IMR-90 (cell line): ENCODE results near the gene SPANXD. TPM values are rescaled to one million over a fixed set of nuclear protein-coding genes. Genes with fewer than 3 reads are reported as not detected.

ENCODE experiments used
- ATAC-seq: fragments of 200-7000 bp; cut with Tn5 transposase; 2 replicates; pipeline ENCODE4 v1.9.1; 2020; ENCODE audit warnings: low read depth, mild to moderate bottlenecking, moderate library complexity
- BruUV-seq: library from RNA; stranded (reverse); fragments of 400-500 nt; replicated peaks from 2 replicates; lab custom pipeline; 2021; lab: Mats Ljungman, UMichigan
- CTCF ChIA-PET: fragments of 300-600 bp; formaldehyde crosslinking; extraction: SDS; loops from one replicate; lab custom pipeline; 2021; ENCODE audit warnings: antibody characterized with exemption; lab: Yijun Ruan, JAX
- POLR2A ChIA-PET: fragments of 300-600 bp; sonication (Branson Sonifier 250); formaldehyde crosslinking; loops from one replicate; lab custom pipeline; 2022; ENCODE audit warnings: antibody characterized with exemption; ENCODE audit not compliant: unreplicated experiment; lab: Charles Lee
- DNase-seq: peaks from one replicate; pipeline ENCODE4 v3.0.0; 2013
- H2AFZ ChIP-seq: replicated peaks from 2 replicates; pipeline ENCODE3; 2013; ENCODE audit warnings: low read length, mild to moderate bottlenecking; ENCODE audit not compliant: poor library complexity
- H2AK5ac ChIP-seq: 2 replicates; pipeline ENCODE4 v1.6.1; 2013; ENCODE audit warnings: low read depth, low read length, inconsistent platforms
- H2AK9ac ChIP-seq: replicated peaks from 2 replicates; pipeline ENCODE3; 2013; ENCODE audit warnings: mild to moderate bottlenecking, low read depth, low read length, moderate library complexity; ENCODE audit not compliant: poor library complexity
- H2BK120ac ChIP-seq: 2 replicates; pipeline ENCODE4 v1.6.1; 2013; ENCODE audit warnings: low read depth, low read length, inconsistent platforms
- H2BK15ac ChIP-seq: 3 replicates; pipeline ENCODE4 v1.6.1; 2013; ENCODE audit warnings: low read depth, low read length, inconsistent platforms
- H2BK20ac ChIP-seq: 2 replicates; pipeline ENCODE4 v1.6.1; 2013; ENCODE audit warnings: low read depth, mild to moderate bottlenecking, inconsistent platforms, low read length, moderate library complexity
- H2BK5ac ChIP-seq: 2 replicates; pipeline ENCODE4 v1.6.1; 2013; ENCODE audit warnings: mild to moderate bottlenecking, low read depth, low read length, inconsistent platforms; ENCODE audit not compliant: poor library complexity, severe bottlenecking
- H3K14ac ChIP-seq: replicated peaks from 2 replicates; pipeline ENCODE4 v1.6.1; 2013; ENCODE audit warnings: low read depth, low read length, inconsistent platforms
- H3K18ac ChIP-seq: 2 replicates; pipeline ENCODE4 v1.6.1; 2013; ENCODE audit warnings: low read depth, low read length, control low read depth
- H3K23ac ChIP-seq: 2 replicates; pipeline ENCODE4 v1.6.1; 2013; ENCODE audit warnings: low read depth, low read length, inconsistent platforms
- H3K27ac ChIP-seq: 2 replicates; pipeline ENCODE4 v1.5.1; 2013; ENCODE audit warnings: mild to moderate bottlenecking, control low read depth, low read length; ENCODE audit not compliant: insufficient read depth
- H3K27me3 ChIP-seq: 2 replicates; pipeline ENCODE4 v1.6.1; 2013; ENCODE audit warnings: low read length; ENCODE audit not compliant: control insufficient read depth, insufficient read depth
- H3K36me3 ChIP-seq: 2 replicates; pipeline ENCODE4 v1.6.1; 2013; ENCODE audit warnings: low read length, mixed read lengths; ENCODE audit not compliant: control insufficient read depth, insufficient read depth
- H3K4ac ChIP-seq: 2 replicates; pipeline ENCODE4 v1.6.1; 2013; ENCODE audit warnings: low read depth, low read length, inconsistent platforms
- H3K4me1 ChIP-seq: 2 replicates; pipeline ENCODE4 v1.6.1; 2013; ENCODE audit warnings: low read length, mixed read lengths; ENCODE audit not compliant: control insufficient read depth, insufficient read depth
- H3K4me2 ChIP-seq: 2 replicates; pipeline ENCODE4 v1.6.1; 2013; ENCODE audit warnings: low read depth, mild to moderate bottlenecking, control low read depth, low read length, moderate library complexity
- H3K4me3 ChIP-seq: 2 replicates; pipeline ENCODE4 v1.5.1; 2013; ENCODE audit warnings: low read depth, mild to moderate bottlenecking, control low read depth, low read length, moderate library complexity; ENCODE audit not compliant: insufficient read depth
- H3K56ac ChIP-seq: 2 replicates; pipeline ENCODE4 v1.6.1; 2013; ENCODE audit warnings: low read length, inconsistent platforms; ENCODE audit not compliant: insufficient read depth; ENCODE audit errors: extremely low read depth
- H3K79me1 ChIP-seq, 2 experiments: 2 replicates each; pipeline ENCODE4 v1.6.1; 2013; ENCODE audit warnings: low read length in 2 of 2, inconsistent platforms in 1 of 2, low read depth in 1 of 2
- H3K9ac ChIP-seq: 2 replicates; pipeline ENCODE4 v1.6.1; 2013; ENCODE audit warnings: low read depth, low read length, control low read depth
- H3K9me1 ChIP-seq: 2 replicates; pipeline ENCODE4 v1.6.1; 2013; ENCODE audit warnings: low read length, inconsistent platforms; ENCODE audit not compliant: insufficient read depth
- H3K9me3 ChIP-seq: 2 replicates; pipeline ENCODE4 v1.6.1; 2013; ENCODE audit warnings: low read length; ENCODE audit not compliant: control insufficient read depth, insufficient read depth
- H4K20me1 ChIP-seq: 2 replicates; pipeline ENCODE4 v1.6.1; 2013; ENCODE audit warnings: low read length, inconsistent platforms; ENCODE audit not compliant: insufficient read depth
- H4K5ac ChIP-seq: 2 replicates; pipeline ENCODE4 v1.6.1; 2013; ENCODE audit warnings: mild to moderate bottlenecking, low read depth, low read length, control low read depth
- H4K8ac ChIP-seq, 2 experiments: 2 replicates each; pipeline ENCODE4 v1.6.1; 2013; ENCODE audit warnings: low read depth in 2 of 2, low read length in 2 of 2, control low read depth in 1 of 2, inconsistent platforms in 1 of 2
- H4K91ac ChIP-seq: 2 replicates; pipeline ENCODE4 v1.6.1; 2013; ENCODE audit warnings: low read depth, low read length, inconsistent platforms; ENCODE audit not compliant: insufficient read depth
- CHD1 ChIP-seq: IDR thresholded peaks from 2 replicates; pipeline ENCODE4 v1.6.1; 2012; ENCODE audit warnings: low read depth, low read length, improper control_type of control experiment
- MAFK ChIP-seq: IDR thresholded peaks from 2 replicates; pipeline ENCODE4 v1.6.1; 2012; ENCODE audit warnings: low read depth, low read length, improper control_type of control experiment
- NFE2L2 ChIP-seq: fragments of 150-350 bp; IDR thresholded peaks from 2 replicates; pipeline ENCODE4 v1.6.1; 2016; ENCODE audit warnings: low read depth, mild to moderate bottlenecking, low read length
- POLR2A ChIP-seq: IDR thresholded peaks from 2 replicates; pipeline ENCODE4 v1.6.1; 2012; ENCODE audit warnings: mild to moderate bottlenecking, low read depth, low read length
- RFX5 ChIP-seq: IDR thresholded peaks from 2 replicates; pipeline ENCODE4 v1.8.0; 2012; ENCODE audit warnings: low read depth, mild to moderate bottlenecking, low read length, moderate library complexity
- SMC3 ChIP-seq: fragments of 150-350 bp; IDR thresholded peaks from 2 replicates; pipeline ENCODE4 v1.6.1; 2016; ENCODE audit warnings: low read depth, mild to moderate bottlenecking, antibody characterized with exemption, low read length, moderate library complexity
- WGBS, 2 experiments: methylation state at CpG; one replicate each; pipeline versions ENCODE4 v1.1.5 to v1.1.7; 2013; ENCODE audit warnings: missing lambda C conversion rate in 2 of 2; ENCODE audit not compliant: insufficient read length in 1 of 2; ENCODE audit errors: extremely low coverage in 2 of 2; 5-methylcytosine and 5-hydroxymethylcytosine counted together
- dilution Hi-C: fragments of 300-500 bp; cut with HindIII; formaldehyde crosslinking; loops from one replicate; pipeline ENCODE4 v1.14.3; 2018; ENCODE audit warnings: low sequenced_read_pairs; ENCODE audit not compliant: unreplicated experiment
- in situ Hi-C: fragments of 300-500 bp; cut with MboI; formaldehyde crosslinking; loops from 3 replicates; pipeline ENCODE4 v1.14.3; 2019; ENCODE audit warnings: low sequenced_read_pairs, inconsistent platforms, mixed read lengths
- intact Hi-C: fragments of 100-400 bp; cut with micrococcal nuclease; formaldehyde crosslinking; loops from 2 replicates; pipeline ENCODE4 v1.10.0; 2022
- polyA plus RNA-seq, 3 experiments: library from polyadenylated mRNA; depleted of rRNA; stranded (reverse); fragments of >200 nt; gene quantifications; 2 replicates each; pipeline ENCODE4 v1.2.3, GENCODE V29; 2012; ENCODE audit warnings: low replicate concordance in 1 of 3
- total RNA-seq: library from RNA; depleted of rRNA; stranded (reverse); fragments of >200 nt; gene quantifications from 2 replicates; pipeline ENCODE4 v1.2.3, GENCODE V29; 2012
- TF ChIP-seq, protein P1 (sequence below): conservative IDR thresholded peaks from 2 replicates; pipeline ENCODE4 v1.5.1; 2012; ENCODE audit warnings: mild to moderate bottlenecking, low read depth, low read length, improper control_type of control experiment
- TF ChIP-seq, protein P2 (sequence below): fragments of 150-350 bp; IDR thresholded peaks from 2 replicates; pipeline ENCODE4 v1.6.1; 2017; ENCODE audit warnings: mild to moderate bottlenecking, antibody characterized with exemption, low read length, low read depth

Gene SPANXD
- total and polyA plus RNA-seq, 2 of the 4 experiments (the other 2 are of a cell fraction), result not detected

DNA sequence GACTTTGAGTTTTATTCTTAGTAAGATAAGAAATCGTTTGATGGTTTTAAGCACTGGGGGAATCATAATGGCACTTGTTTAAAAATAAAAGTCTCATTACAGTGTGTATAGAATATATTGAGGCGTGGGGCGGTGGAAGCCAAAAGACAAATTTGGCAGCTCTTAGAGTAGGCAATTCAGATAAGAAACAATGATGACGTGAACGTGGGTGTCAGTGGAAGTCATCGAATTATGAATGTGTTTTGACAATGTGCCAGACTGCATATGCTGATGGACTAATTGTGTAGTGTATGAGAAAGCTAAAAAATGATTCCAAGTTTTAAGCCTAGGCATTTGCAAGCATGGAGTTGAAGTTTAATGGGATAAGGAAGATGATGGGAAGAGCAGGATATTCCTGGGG, 35.8 kb downstream of the SPANXD start:
- Histone ChIP-seq H4K91ac (no peak overlapping the region), H3K27me3 (no peaks in the 10 kb centered on the region), H4K20me1 (no peaks in the 10 kb centered on the region), H2AK9ac (no peak overlapping the region), H3K4me1 (no peaks in the 10 kb centered on the region), H3K9me1 (no peaks in the 10 kb centered on the region), H2BK5ac (no peak overlapping the region), H4K8ac (no peak overlapping the region), H3K9me3 (no peaks in the 10 kb centered on the region), H3K79me1 (no peaks in the 10 kb centered on the region), H3K18ac (no peak overlapping the region), H3K9ac (no peak overlapping the region), H3K36me3 (no peaks in the 10 kb centered on the region), H3K4ac (no peak overlapping the region), H2AK5ac (no peak overlapping the region), H3K14ac (no peak overlapping the region), H2AFZ (no peak overlapping the region), H4K5ac (no peak overlapping the region), H3K23ac (no peak overlapping the region), H3K56ac (no peak overlapping the region), H3K4me2 (no peak overlapping the region), H2BK20ac (no peak overlapping the region), H3K27ac (no peak overlapping the region), H2BK15ac (no peak overlapping the region), H3K4me3 (no peak overlapping the region), H2BK120ac (no peak overlapping the region)
- TF ChIP-seq MAFK (no peak), RFX5 (no peak), NFE2L2 (no peak), SMC3 (no peak), POLR2A (no peak), CHD1 (no peak)
- TF ChIP-seq, protein P1, sequence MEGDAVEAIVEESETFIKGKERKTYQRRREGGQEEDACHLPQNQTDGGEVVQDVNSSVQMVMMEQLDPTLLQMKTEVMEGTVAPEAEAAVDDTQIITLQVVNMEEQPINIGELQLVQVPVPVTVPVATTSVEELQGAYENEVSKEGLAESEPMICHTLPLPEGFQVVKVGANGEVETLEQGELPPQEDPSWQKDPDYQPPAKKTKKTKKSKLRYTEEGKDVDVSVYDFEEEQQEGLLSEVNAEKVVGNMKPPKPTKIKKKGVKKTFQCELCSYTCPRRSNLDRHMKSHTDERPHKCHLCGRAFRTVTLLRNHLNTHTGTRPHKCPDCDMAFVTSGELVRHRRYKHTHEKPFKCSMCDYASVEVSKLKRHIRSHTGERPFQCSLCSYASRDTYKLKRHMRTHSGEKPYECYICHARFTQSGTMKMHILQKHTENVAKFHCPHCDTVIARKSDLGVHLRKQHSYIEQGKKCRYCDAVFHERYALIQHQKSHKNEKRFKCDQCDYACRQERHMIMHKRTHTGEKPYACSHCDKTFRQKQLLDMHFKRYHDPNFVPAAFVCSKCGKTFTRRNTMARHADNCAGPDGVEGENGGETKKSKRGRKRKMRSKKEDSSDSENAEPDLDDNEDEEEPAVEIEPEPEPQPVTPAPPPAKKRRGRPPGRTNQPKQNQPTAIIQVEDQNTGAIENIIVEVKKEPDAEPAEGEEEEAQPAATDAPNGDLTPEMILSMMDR, result no peak
- TF ChIP-seq, protein P2, sequence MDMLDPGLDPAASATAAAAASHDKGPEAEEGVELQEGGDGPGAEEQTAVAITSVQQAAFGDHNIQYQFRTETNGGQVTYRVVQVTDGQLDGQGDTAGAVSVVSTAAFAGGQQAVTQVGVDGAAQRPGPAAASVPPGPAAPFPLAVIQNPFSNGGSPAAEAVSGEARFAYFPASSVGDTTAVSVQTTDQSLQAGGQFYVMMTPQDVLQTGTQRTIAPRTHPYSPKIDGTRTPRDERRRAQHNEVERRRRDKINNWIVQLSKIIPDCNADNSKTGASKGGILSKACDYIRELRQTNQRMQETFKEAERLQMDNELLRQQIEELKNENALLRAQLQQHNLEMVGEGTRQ, result no peak
- in situ Hi-C loops, result no loop called here
- dilution Hi-C loops, result no loop called here
- intact Hi-C loops, result no loop called here
- POLR2A ChIA-PET, result no interaction called here
- 35% methylated on average over 5 of the region's 6 CpGs; no CpG with 5 or more reads in 1 of the 2 experiments for WGBS, 2 experiments
- ATAC-seq (no peak), DNase-seq (no peak)
- BruUV-seq, result no TSS peak
- CTCF ChIA-PET, result no interaction called here
